Endothelial cell of umbilical vein (primary cell): ENCODE measurements around the gene SPAG17.

Source experiments
- CTCF ChIP-seq, 2 donors: IDR thresholded peaks; 1 replicate in 1 of 2; 2 replicates in 1 of 2; pipeline ENCODE4 v1.5.1; 2011; ENCODE audit warnings: low read length in 2 of 2, mild to moderate bottlenecking in 2 of 2, moderate library complexity in 2 of 2, control low read depth in 1 of 2, inconsistent platforms in 1 of 2, low read depth in 1 of 2; ENCODE audit not compliant: insufficient read depth in 1 of 2; ENCODE audit errors: extremely low read depth in 1 of 2
- EZH2 ChIP-seq: IDR thresholded peaks from 2 replicates; pipeline ENCODE4 v1.6.1; 2012; ENCODE audit warnings: borderline replicate concordance, low read depth, mild to moderate bottlenecking, moderate library complexity, low read length, inconsistent platforms; ENCODE audit not compliant: severe bottlenecking
- MYC ChIP-seq: IDR thresholded peaks from one replicate; pipeline ENCODE4 v1.6.1; 2011; ENCODE audit warnings: mild to moderate bottlenecking, low read depth, low read length
- POLR2A ChIP-seq: IDR thresholded peaks from 2 replicates; pipeline ENCODE4 v1.6.1; 2012; ENCODE audit warnings: low read depth, mild to moderate bottlenecking, control low read depth, low read length

DNA sequence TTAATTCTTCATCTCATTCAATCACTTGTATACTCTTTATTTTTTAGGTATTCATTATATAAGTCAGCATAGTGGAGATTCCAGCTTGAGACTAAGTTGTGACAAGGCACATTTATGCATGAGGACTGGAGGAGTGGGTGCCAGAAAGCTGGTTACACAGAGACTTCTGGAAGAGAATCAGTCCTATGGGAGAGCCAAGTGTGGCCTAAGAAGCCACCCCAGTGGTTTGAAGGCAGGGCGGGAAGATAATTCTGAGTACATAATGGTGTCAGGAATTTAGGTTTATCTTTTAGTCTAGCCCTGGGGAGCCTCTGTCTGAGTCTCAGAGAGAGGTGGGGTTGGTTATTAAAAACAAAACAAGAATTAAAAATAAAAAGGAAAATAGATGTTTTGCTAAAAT lies 83.0 kb downstream of the SPAG17 start:
- TF ChIP-seq EZH2 (no peak), POLR2A (no peak), CTCF (IDR thresholded peaks at IDR 0.05; ENCODE audit: extremely low read depth in 1 of 2, insufficient read depth in 1 of 2, low read depth in 1 of 2, low read length in 2 of 2) (no peak), MYC (no peak)
